ENCODE data around the gene TEK.

DNA sequence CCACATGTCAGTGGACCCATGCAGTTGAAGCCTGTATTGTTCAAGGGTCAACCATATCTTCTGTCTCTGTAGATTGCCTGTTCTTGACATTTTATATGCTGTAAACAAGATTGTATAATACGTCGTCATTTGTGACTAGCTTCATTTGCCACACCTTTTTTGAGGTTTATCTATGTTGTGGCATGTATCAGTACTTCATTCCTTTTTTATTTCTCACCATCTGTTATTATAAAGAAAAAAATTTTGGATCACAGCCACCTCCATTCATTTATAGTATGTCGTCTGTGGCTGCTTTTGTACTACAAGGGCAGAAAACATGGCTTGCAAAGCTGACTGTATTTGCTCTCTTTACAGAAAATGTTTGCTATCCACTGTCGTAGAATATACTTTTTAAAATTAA is 72.4 kb downstream of the TEK start:
- TF ChIP-seq POLR2A (IDR thresholded peaks at IDR 0.05; ENCODE audit: low read length) (no peak), GATA1 (IDR thresholded peaks at IDR 0.05; ENCODE audit: low read depth, low read length) (no peak)

Data from erythroblast (primary cell).